Liver (tissue), 9 donors: ENCODE results near the gene UMODL1. TPM values are rescaled to one million over a fixed set of nuclear protein-coding genes. Genes with fewer than 3 reads are reported as not detected.

Experiments used
- DNase-seq: peaks from one replicate; pipeline ENCODE4 v3.0.0-alpha.2; 2017; ENCODE audit warnings: low spot score
- H3K27ac ChIP-seq, 2 donors: one replicate each; pipeline ENCODE4 v1.7.0; 2013; ENCODE audit warnings: inconsistent platforms in 2 of 2, low read length in 2 of 2, control low read depth in 1 of 2, low read depth in 1 of 2, mild to moderate bottlenecking in 1 of 2
- H3K27me3 ChIP-seq, 4 donors: one replicate each; pipeline versions ENCODE4 v1.6.1 to v1.7.0; 2013; ENCODE audit warnings: low read length in 3 of 4, inconsistent platforms in 1 of 4, mild to moderate bottlenecking in 1 of 4, moderate library complexity in 1 of 4; ENCODE audit not compliant: control insufficient read depth in 4 of 4, insufficient read depth in 4 of 4
- H3K36me3 ChIP-seq, 4 donors: one replicate each; pipeline versions ENCODE4 v1.6.1 to v1.7.0; 2013; ENCODE audit warnings: low read length in 3 of 4, mild to moderate bottlenecking in 3 of 4, low read depth in 1 of 4, moderate library complexity in 1 of 4; ENCODE audit not compliant: control insufficient read depth in 4 of 4, insufficient read depth in 3 of 4
- H3K4me1 ChIP-seq, 4 donors: one replicate each; pipeline versions ENCODE4 v1.6.1 to v1.7.0; 2013; ENCODE audit warnings: low read length in 3 of 4, mild to moderate bottlenecking in 3 of 4, moderate library complexity in 1 of 4; ENCODE audit not compliant: control insufficient read depth in 4 of 4, insufficient read depth in 4 of 4
- H3K4me3 ChIP-seq, 3 donors: one replicate each; pipeline versions ENCODE4 v1.6.1 to v1.7.0; 2013; ENCODE audit warnings: low read length in 3 of 3, control low read depth in 1 of 3, low read depth in 1 of 3, mild to moderate bottlenecking in 1 of 3
- H3K9ac ChIP-seq, 2 donors: one replicate each; pipeline ENCODE4 v1.7.0; 2013; ENCODE audit warnings: low read length in 2 of 2, mild to moderate bottlenecking in 2 of 2, moderate library complexity in 2 of 2, control low read depth in 1 of 2, low read depth in 1 of 2
- H3K9me3 ChIP-seq, 4 donors: one replicate each; pipeline versions ENCODE4 v1.6.1 to v1.7.0; 2013; ENCODE audit warnings: low read length in 3 of 4; ENCODE audit not compliant: control insufficient read depth in 4 of 4
- FOXA2 ChIP-seq: IDR thresholded peaks from 2 replicates; pipeline ENCODE4 v1.6.1; 2016; ENCODE audit warnings: antibody characterized with exemption
- GABPA ChIP-seq, 2 donors: IDR thresholded peaks in 1 of 2; conservative IDR thresholded peaks in 1 of 2; 2 replicates each; pipeline ENCODE4 v1.6.1; 2016; ENCODE audit warnings: antibody characterized with exemption in 2 of 2, mild to moderate bottlenecking in 1 of 2, moderate library complexity in 1 of 2
- HNF4G ChIP-seq: IDR thresholded peaks from 2 replicates; pipeline ENCODE4 v1.6.1; 2016; ENCODE audit warnings: antibody characterized with exemption
- JUND ChIP-seq, 2 donors: IDR thresholded peaks; 2 replicates each; pipeline ENCODE4 v1.6.1; 2016; ENCODE audit warnings: antibody characterized with exemption in 2 of 2
- NR2F2 ChIP-seq: IDR thresholded peaks from 2 replicates; pipeline ENCODE4 v1.6.1; 2016; ENCODE audit warnings: antibody characterized with exemption
- REST ChIP-seq: IDR thresholded peaks from 2 replicates; pipeline ENCODE4 v1.6.1; 2016; ENCODE audit warnings: antibody characterized with exemption, mild to moderate bottlenecking
- RXRA ChIP-seq, 2 donors: IDR thresholded peaks; 2 replicates each; pipeline ENCODE4 v1.6.1; 2017 to 2018; ENCODE audit warnings: antibody characterized with exemption in 2 of 2, mild to moderate bottlenecking in 1 of 2
- TAF1 ChIP-seq: conservative IDR thresholded peaks from 2 replicates; pipeline ENCODE4 v1.6.1; 2016; ENCODE audit warnings: antibody characterized with exemption, mild to moderate bottlenecking
- YY1 ChIP-seq: IDR thresholded peaks from 2 replicates; pipeline ENCODE4 v1.6.1; 2016; ENCODE audit warnings: antibody characterized with exemption, mild to moderate bottlenecking
- ZBTB33 ChIP-seq: IDR thresholded peaks from 2 replicates; pipeline ENCODE4 v1.6.1; 2016; ENCODE audit warnings: antibody characterized with exemption
- WGBS: extraction: QIAGEN DNeasy Blood & Tissue Kit; methylation state at CpG from one replicate; pipeline ENCODE4 v1.1.7; 2013; 5-methylcytosine and 5-hydroxymethylcytosine counted together
- polyA plus RNA-seq, 2 donors: library from polyadenylated mRNA; stranded (reverse) in 1 of 2; unstranded in 1 of 2; fragments of 200-250 nt in 1 of 2; fragments of >200 nt in 1 of 2; fragmentation: Nextera tagmentation in 1 of 2; extraction: Ambion mirVana in 1 of 2; gene quantifications; one replicate each; pipeline versions ENCODE4 v1.2.1 to v1.2.3, GENCODE V29; 2013 to 2015
- total RNA-seq, 2 donors: library from RNA; depleted of rRNA; stranded (reverse); fragments of >200 nt; gene quantifications; one replicate each; pipeline ENCODE4 v1.2.3, GENCODE V29; 2014
- TF ChIP-seq, protein P1 (sequence below): IDR thresholded peaks from 2 replicates; pipeline ENCODE4 v1.6.1; 2016; ENCODE audit warnings: antibody characterized with exemption
- TF ChIP-seq, protein P2 (sequence below): IDR thresholded peaks from 2 replicates; pipeline ENCODE4 v1.6.1; 2016; ENCODE audit warnings: antibody characterized with exemption
- TF ChIP-seq, protein P3 (sequence below): fragments of 150-350 bp; IDR thresholded peaks from 2 replicates; pipeline ENCODE4 v1.5.1; 2017; ENCODE audit warnings: improper control_type of control experiment, low read depth, low read length; ENCODE audit not compliant: missing input control
- donor health status: healthy.
- donor health status: healthy.
- donor health status: healthy.
- donor health status: healthy.
- donor health status: healthy.

UMODL1 gene
- total and polyA plus RNA-seq, 4 donors: 0.08 to 0.14 (median 0.08) TPM; not detected in 1

- Histone ChIP-seq H3K9me3 (no peaks in the 10 kb centered on the region), H3K9ac (no peak overlapping the region), H3K36me3 (no peaks in the 10 kb centered on the region), H3K27me3 (no peaks in the 10 kb centered on the region), H3K4me1 (no peaks in the 10 kb centered on the region), H3K4me3 (no peak overlapping the region), H3K27ac (no peak overlapping the region)
- WGBS: 88% methylated on average over 4 of the region's 4 CpGs
- TF ChIP-seq NR2F2: no peak
- no peak for TF ChIP-seq GABPA (IDR thresholded peaks at IDR 0.05 in 1 of 2, conservative IDR thresholded peaks at IDR 0.05 in 1 of 2)
- no peak for TF ChIP-seq HNF4G
- TF ChIP-seq, protein P1, sequence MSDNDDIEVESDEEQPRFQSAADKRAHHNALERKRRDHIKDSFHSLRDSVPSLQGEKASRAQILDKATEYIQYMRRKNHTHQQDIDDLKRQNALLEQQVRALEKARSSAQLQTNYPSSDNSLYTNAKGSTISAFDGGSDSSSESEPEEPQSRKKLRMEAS: no peak
- no peak for TF ChIP-seq FOXA2
- TF ChIP-seq, protein P2, sequence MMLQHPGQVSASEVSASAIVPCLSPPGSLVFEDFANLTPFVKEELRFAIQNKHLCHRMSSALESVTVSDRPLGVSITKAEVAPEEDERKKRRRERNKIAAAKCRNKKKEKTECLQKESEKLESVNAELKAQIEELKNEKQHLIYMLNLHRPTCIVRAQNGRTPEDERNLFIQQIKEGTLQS: no peak
- no peak for DNase-seq
Measured at GRCh38 chr21:42030311-42030710, 40.8 kb upstream of the UMODL1 start.

DNA sequence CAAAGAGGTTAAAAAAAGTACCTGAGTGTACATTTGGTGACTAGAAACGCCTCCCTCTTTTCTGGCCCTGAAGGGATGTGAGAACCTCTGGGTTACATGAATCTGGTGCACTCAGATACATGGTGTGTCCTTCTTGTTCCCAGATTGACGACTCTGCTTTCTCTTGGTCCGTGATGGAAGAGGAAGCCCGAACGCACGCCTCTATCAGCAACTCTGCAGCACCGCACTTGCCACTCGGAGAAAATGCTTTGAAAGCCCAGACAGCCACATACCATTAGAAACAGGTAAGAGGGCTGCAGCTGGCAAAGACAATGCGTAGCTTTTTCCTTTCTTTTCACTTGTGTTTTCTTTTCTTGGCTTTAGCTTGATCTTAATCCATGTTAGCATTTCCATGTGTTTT lies 39.9 kb upstream of the UMODL1 start:
- no peak for DNase-seq
- H3K9me3 ChIP-seq: no peaks in the 10 kb centered on the region
- TF ChIP-seq, protein P1: no peak
- TF ChIP-seq, protein P2: no peak
- TF ChIP-seq YY1 (no peak), REST (no peak)
- no peaks in the 10 kb centered on the region for H3K4me1 ChIP-seq
- no peak overlapping the region for H3K27ac ChIP-seq
- H3K4me3 ChIP-seq: no peak overlapping the region
- no peak overlapping the region for H3K9ac ChIP-seq
- no peaks in the 10 kb centered on the region for H3K27me3 ChIP-seq
- 88% methylated on average over 9 of the region's 9 CpGs for WGBS
- no peaks in the 10 kb centered on the region for H3K36me3 ChIP-seq

GRCh38 chr21:42031816-42032215 lies 39.3 kb upstream of the UMODL1 start:
- no peaks in the 10 kb centered on the region for H3K36me3 ChIP-seq
- no peak overlapping the region for H3K9ac ChIP-seq
- 90% methylated on average over 4 of the region's 4 CpGs for WGBS
- no peak overlapping the region for H3K4me3 ChIP-seq
- no peaks in the 10 kb centered on the region for H3K4me1 ChIP-seq
- H3K27ac ChIP-seq: no peak overlapping the region
- H3K27me3 ChIP-seq: no peaks in the 10 kb centered on the region
- no peaks in the 10 kb centered on the region for H3K9me3 ChIP-seq
- no peak for DNase-seq
- TF ChIP-seq, protein P3, sequence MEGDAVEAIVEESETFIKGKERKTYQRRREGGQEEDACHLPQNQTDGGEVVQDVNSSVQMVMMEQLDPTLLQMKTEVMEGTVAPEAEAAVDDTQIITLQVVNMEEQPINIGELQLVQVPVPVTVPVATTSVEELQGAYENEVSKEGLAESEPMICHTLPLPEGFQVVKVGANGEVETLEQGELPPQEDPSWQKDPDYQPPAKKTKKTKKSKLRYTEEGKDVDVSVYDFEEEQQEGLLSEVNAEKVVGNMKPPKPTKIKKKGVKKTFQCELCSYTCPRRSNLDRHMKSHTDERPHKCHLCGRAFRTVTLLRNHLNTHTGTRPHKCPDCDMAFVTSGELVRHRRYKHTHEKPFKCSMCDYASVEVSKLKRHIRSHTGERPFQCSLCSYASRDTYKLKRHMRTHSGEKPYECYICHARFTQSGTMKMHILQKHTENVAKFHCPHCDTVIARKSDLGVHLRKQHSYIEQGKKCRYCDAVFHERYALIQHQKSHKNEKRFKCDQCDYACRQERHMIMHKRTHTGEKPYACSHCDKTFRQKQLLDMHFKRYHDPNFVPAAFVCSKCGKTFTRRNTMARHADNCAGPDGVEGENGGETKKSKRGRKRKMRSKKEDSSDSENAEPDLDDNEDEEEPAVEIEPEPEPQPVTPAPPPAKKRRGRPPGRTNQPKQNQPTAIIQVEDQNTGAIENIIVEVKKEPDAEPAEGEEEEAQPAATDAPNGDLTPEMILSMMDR: no peak
- TF ChIP-seq HNF4G: no peak
- no peak for TF ChIP-seq RXRA (IDR thresholded peaks at IDR 0.05)
- TF ChIP-seq, protein P1: no peak
- TF ChIP-seq GABPA (IDR thresholded peaks at IDR 0.05 in 1 of 2, conservative IDR thresholded peaks at IDR 0.05 in 1 of 2): no peak
- no peak for TF ChIP-seq YY1
- TF ChIP-seq, protein P2: no peak
- no peak for TF ChIP-seq ZBTB33
- no peak for TF ChIP-seq JUND (IDR thresholded peaks at IDR 0.05)
- TF ChIP-seq TAF1: no peak
- no peak for TF ChIP-seq REST
